Kidney epithelial cell (primary cell): ENCODE measurements around the gene STXBP5L. TPM values are rescaled to one million over a fixed set of nuclear protein-coding genes. Genes with fewer than 3 reads are reported as not detected.

Source experiments
- DNase-seq: peaks from one replicate; pipeline ENCODE4 v3.0.0-alpha.2; 2010; ENCODE audit warnings: low read depth
- H3K27me3 ChIP-seq: 2 replicates; pipeline ENCODE4 v1.6.0; 2011; ENCODE audit warnings: low read length; ENCODE audit not compliant: control insufficient read depth, insufficient read depth
- H3K36me3 ChIP-seq: 2 replicates; pipeline ENCODE4 v1.5.1; 2011; ENCODE audit warnings: low read length; ENCODE audit not compliant: control insufficient read depth, insufficient read depth
- H3K4me3 ChIP-seq: 2 replicates; pipeline ENCODE4 v1.5.1; 2011; ENCODE audit warnings: low read depth, mild to moderate bottlenecking, control low read depth, low read length
- total RNA-seq: library from RNA; depleted of rRNA; stranded (reverse); fragments of >200 nt; gene quantifications from 2 replicates; pipeline ENCODE4 v1.2.3, GENCODE V29; 2015
- TF ChIP-seq, protein P1 (sequence below): IDR thresholded peaks from 2 replicates; pipeline ENCODE4 v1.5.1; 2011; ENCODE audit warnings: mild to moderate bottlenecking, moderate library complexity, low read length, control low read depth, inconsistent platforms; ENCODE audit not compliant: insufficient read depth, poor library complexity, severe bottlenecking

Gene STXBP5L
- total RNA-seq, 1 donor from 2014 or later = 0.13 TPM

- no peaks in the 10 kb centered on the region for H3K36me3 ChIP-seq
- DNase-seq = no peak
- TF ChIP-seq, protein P1, sequence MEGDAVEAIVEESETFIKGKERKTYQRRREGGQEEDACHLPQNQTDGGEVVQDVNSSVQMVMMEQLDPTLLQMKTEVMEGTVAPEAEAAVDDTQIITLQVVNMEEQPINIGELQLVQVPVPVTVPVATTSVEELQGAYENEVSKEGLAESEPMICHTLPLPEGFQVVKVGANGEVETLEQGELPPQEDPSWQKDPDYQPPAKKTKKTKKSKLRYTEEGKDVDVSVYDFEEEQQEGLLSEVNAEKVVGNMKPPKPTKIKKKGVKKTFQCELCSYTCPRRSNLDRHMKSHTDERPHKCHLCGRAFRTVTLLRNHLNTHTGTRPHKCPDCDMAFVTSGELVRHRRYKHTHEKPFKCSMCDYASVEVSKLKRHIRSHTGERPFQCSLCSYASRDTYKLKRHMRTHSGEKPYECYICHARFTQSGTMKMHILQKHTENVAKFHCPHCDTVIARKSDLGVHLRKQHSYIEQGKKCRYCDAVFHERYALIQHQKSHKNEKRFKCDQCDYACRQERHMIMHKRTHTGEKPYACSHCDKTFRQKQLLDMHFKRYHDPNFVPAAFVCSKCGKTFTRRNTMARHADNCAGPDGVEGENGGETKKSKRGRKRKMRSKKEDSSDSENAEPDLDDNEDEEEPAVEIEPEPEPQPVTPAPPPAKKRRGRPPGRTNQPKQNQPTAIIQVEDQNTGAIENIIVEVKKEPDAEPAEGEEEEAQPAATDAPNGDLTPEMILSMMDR = no peak
Observed at GRCh38 chr3:121111914-121112612, 204.1 kb downstream of the STXBP5L start.

GRCh38 chr3:121126033-121126706 lies 218.2 kb downstream of the STXBP5L start:
- no peak for DNase-seq
- TF ChIP-seq, protein P1 = no peak
- H3K4me3 ChIP-seq = no peak overlapping the region
- H3K36me3 ChIP-seq = no peaks in the 10 kb centered on the region
- H3K27me3 ChIP-seq = no peaks in the 10 kb centered on the region

More at GRCh38 chr3:121111914-121112612, 204.1 kb downstream of the STXBP5L start:
- Histone ChIP-seq H3K4me3 (no peak overlapping the region), H3K27me3 (no peaks in the 10 kb centered on the region)

DNA sequence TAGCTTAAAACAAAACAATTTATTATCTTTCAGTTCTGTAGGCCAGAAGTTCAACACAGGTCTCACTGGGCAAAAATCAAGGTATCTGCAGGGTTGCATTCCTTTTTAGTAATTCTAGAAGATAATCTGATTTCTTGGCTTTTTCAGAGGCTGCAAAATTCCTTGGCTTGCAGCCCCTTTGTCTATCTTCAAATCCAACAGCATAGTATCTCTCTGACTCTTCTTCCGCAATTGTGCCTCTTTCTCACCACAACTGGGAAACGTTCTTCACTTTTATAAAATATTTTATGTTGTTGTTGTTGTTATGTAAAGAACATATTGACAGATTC lies 218.7 kb downstream of the STXBP5L start:
- H3K36me3 ChIP-seq = no peaks in the 10 kb centered on the region
- no peak for DNase-seq
- TF ChIP-seq, protein P1 = no peak
- no peaks in the 10 kb centered on the region for H3K27me3 ChIP-seq
- H3K4me3 ChIP-seq = no peak overlapping the region

DNA sequence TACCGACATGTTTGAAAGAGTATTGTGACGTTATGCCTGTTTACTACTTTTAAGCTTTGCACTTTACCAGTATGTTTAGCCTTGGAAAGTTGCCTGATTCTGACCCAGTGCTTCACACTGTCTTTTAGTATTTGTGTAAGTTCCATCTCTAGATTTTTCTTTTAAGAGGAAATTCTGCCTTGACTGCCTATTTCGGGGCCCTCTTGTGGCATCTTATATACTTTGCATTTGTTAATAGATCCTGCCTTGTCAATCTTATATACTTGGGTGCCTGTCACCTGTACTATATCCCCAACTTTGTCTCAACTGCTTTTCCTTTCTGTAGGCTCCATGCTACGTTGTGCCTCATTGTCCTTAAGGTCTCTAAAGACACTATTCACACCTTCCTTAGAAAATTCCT lies 244.6 kb downstream of the STXBP5L start:
- H3K36me3 ChIP-seq = no peaks in the 10 kb centered on the region
- no peaks in the 10 kb centered on the region for H3K27me3 ChIP-seq
- H3K4me3 ChIP-seq = no peak overlapping the region
- DNase-seq = no peak
- TF ChIP-seq, protein P1 = no peak

DNA sequence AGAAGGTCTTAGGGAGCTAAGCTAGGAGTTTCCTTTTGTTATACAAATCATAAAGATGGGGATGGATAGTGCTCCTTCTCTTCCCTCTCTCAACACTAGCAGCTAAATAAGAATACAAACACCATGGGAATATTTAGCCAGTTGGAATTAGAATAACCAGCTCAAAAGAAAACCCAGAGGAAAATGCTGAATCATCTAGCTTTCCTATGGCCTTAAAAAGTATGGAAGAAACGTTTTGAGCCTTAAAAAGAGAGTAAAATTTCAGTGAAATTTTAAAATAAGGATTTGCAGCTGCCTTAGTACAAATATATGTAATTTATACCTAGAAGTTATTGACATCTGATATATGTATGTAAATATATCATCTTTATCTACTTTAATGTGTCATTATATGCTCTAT lies 245.8 kb downstream of the STXBP5L start:
- DNase-seq = no peak
- TF ChIP-seq, protein P1 = no peak
- Histone ChIP-seq H3K4me3 (no peak overlapping the region), H3K27me3 (no peaks in the 10 kb centered on the region), H3K36me3 (no peaks in the 10 kb centered on the region)

DNA sequence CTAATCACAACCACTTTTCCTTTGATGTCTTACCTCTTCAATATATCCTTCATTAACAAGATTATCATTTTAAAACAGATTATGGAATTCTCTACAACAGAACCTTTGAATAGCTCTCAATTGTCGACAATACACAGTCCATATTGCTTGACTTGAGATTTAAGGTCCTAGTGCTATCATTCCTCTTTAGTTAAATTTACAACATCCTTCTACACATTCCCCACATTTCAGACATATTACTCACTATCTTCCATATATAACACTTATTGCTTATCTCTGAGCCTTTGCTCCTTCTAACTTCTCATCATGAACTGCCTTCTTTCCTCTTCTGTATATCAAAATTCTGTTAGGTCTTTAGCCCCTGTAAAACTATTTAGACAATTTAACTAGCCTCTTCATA lies 247.0 kb downstream of the STXBP5L start:
- no peaks in the 10 kb centered on the region for H3K27me3 ChIP-seq
- H3K36me3 ChIP-seq = no peaks in the 10 kb centered on the region
- TF ChIP-seq, protein P1 = no peak
- no peak for DNase-seq
- no peak overlapping the region for H3K4me3 ChIP-seq
